ENCODE results near the gene PERCC1.
"Not testable (repeated sequence)": the region's sequence is repeated elsewhere in the genome, so short reads cannot be mapped to it uniquely, and the experiment has no call there.

Gene PERCC1

DNA sequence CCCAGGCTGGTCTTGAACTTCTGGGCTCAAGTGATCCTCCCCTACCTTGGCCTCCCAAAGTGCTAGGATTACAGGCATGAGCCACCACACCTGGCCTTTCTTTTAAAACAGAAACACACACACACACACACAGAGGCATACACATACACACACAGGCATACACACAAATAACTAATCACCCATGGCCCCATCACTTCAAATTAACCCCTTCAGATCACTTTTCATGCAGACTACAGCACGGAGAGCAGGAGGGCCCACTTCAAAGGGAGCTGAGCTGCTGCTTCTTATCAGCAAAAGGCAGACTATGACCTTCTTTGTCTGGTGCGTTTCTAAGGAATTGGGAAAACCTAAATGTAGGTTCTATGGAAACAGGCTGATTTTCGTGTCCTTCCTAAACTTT is 42.1 kb downstream of the PERCC1 start:
- no peaks in the 10 kb centered on the region for H3K27me3 ChIP-seq (ENCODE audit: control insufficient read depth in 5 of 5, insufficient read depth in 4 of 5, low read length in 5 of 5)
- H3K27ac ChIP-seq (ENCODE audit: low read depth, low read length), result no peak overlapping the region
- H3K9ac ChIP-seq (ENCODE audit: low read length in 5 of 5), result no peak overlapping the region
- H3K4me3 ChIP-seq (ENCODE audit: low read depth in 1 of 5, low read length in 5 of 5), result no peak overlapping the region
- peaks cover 7 to 64% (median 44%) of the 10 kb centered on the region in 5 donors for H3K4me1 ChIP-seq (ENCODE audit: control insufficient read depth in 5 of 5, insufficient read depth in 5 of 5, low read length in 5 of 5)
- H3K36me3 ChIP-seq (ENCODE audit: control insufficient read depth in 5 of 5, insufficient read depth in 5 of 5, low read length in 5 of 5), result no peaks in the 10 kb centered on the region
- no peaks in the 10 kb centered on the region for H3K9me3 ChIP-seq (ENCODE audit: control insufficient read depth in 5 of 5, low read length in 5 of 5)

GRCh38 chr16:1474082-1474795 is 43.4 kb downstream of the PERCC1 start:
- peak overlapping the region; percentile 82 for H3K27ac ChIP-seq (ENCODE audit: low read depth, low read length)
- no peaks in the 10 kb centered on the region for H3K36me3 ChIP-seq (ENCODE audit: control insufficient read depth in 5 of 5, insufficient read depth in 5 of 5, low read length in 5 of 5)
- peak overlapping the region; percentile 72 to 85 (median 74) for H3K4me3 ChIP-seq (ENCODE audit: low read depth in 1 of 5, low read length in 5 of 5)
- H3K4me1 ChIP-seq (ENCODE audit: control insufficient read depth in 5 of 5, insufficient read depth in 5 of 5, low read length in 5 of 5), result peaks cover 7 to 57% (median 40%) of the 10 kb centered on the region in 5 donors
- H3K9me3 ChIP-seq (ENCODE audit: control insufficient read depth in 5 of 5, low read length in 5 of 5), result no peaks in the 10 kb centered on the region
- no peaks in the 10 kb centered on the region for H3K27me3 ChIP-seq (ENCODE audit: control insufficient read depth in 5 of 5, insufficient read depth in 4 of 5, low read length in 5 of 5)
- peak overlapping the region; percentile 71 to 97 (median 77) for H3K9ac ChIP-seq (ENCODE audit: low read length in 5 of 5)

GRCh38 chr16:1474796-1475551 is 44.1 kb downstream of the PERCC1 start, which contains the start of gene CLCN7:
Gene CLCN7, minus strand, starts transcription at chr16:1475028. Its CDS starts 54 bp downstream, at chr16:1474974.
- H3K27me3 ChIP-seq (ENCODE audit: control insufficient read depth in 5 of 5, insufficient read depth in 4 of 5, low read length in 5 of 5), result no peaks in the 10 kb centered on the region
- H3K9ac ChIP-seq (ENCODE audit: low read length in 5 of 5), result peak within 1 kb of the TSS; percentile 71 to 97 (median 96)
- no peaks in the 10 kb centered on the region for H3K9me3 ChIP-seq (ENCODE audit: control insufficient read depth in 5 of 5, low read length in 5 of 5)
- peak within 1 kb of the TSS; percentile 72 to 85 (median 74) for H3K4me3 ChIP-seq (ENCODE audit: low read depth in 1 of 5, low read length in 5 of 5)
- peak within 1 kb of the TSS; percentile 82 for H3K27ac ChIP-seq (ENCODE audit: low read depth, low read length)
- peaks cover 7 to 51% (median 36%) of the 10 kb centered on the region in 5 donors for H3K4me1 ChIP-seq (ENCODE audit: control insufficient read depth in 5 of 5, insufficient read depth in 5 of 5, low read length in 5 of 5)
- no peaks in the 10 kb centered on the region for H3K36me3 ChIP-seq (ENCODE audit: control insufficient read depth in 5 of 5, insufficient read depth in 5 of 5, low read length in 5 of 5)

DNA sequence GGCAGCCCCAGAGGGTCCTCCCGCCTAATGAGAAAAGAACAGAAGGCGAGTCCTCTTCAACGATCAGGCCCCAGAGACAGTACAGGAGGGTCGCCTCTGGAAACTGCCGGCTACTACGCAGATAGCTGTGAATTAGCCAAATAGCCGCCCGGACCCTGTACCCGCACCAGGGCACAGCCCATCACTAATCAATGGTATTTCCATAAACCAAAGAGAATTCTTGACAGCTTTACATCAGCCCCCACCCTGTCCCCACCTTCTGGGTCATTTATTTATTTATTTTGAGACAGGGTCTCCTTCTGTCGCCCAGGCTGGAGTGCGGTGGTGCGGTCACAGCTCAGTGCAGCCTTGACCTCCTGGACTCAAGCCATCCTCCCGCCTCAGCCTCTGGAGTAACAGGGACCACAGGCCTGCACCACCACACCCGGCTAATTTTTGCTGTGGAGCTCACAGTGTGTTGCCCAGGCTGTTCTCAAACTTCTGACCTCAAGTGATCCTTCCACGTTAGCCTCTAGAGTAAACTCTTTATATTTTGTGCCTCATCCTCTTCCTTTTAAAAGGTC is 44.8 kb downstream of the PERCC1 start:
- Histone ChIP-seq H3K4me1 (ENCODE audit: control insufficient read depth in 5 of 5, insufficient read depth in 5 of 5, low read length in 5 of 5) (peaks cover 7 to 44% (median 30%) of the 10 kb centered on the region in 5 donors), H3K27me3 (ENCODE audit: control insufficient read depth in 5 of 5, insufficient read depth in 4 of 5, low read length in 5 of 5) (no peaks in the 10 kb centered on the region), H3K9me3 (ENCODE audit: control insufficient read depth in 5 of 5, low read length in 5 of 5) (no peaks in the 10 kb centered on the region), H3K36me3 (ENCODE audit: control insufficient read depth in 5 of 5, insufficient read depth in 5 of 5, low read length in 5 of 5) (no peaks in the 10 kb centered on the region), H3K27ac (ENCODE audit: low read depth, low read length) (peak overlapping the region; percentile 82), H3K9ac (ENCODE audit: low read length in 5 of 5) (peak overlapping the region; percentile 56 to 97 (median 96)), H3K4me3 (ENCODE audit: low read depth in 1 of 5, low read length in 5 of 5) (peak overlapping the region; percentile 72 to 85 (median 74))

- Histone ChIP-seq H3K36me3 (ENCODE audit: control insufficient read depth in 5 of 5, insufficient read depth in 5 of 5, low read length in 5 of 5) (no peaks in the 10 kb centered on the region), H3K9ac (ENCODE audit: low read length in 5 of 5) (no peak overlapping the region), H3K27ac (ENCODE audit: low read depth, low read length) (no peak overlapping the region), H3K27me3 (ENCODE audit: control insufficient read depth in 5 of 5, insufficient read depth in 4 of 5, low read length in 5 of 5) (no peaks in the 10 kb centered on the region), H3K9me3 (ENCODE audit: control insufficient read depth in 5 of 5, low read length in 5 of 5) (peaks cover 0 to 2% (median 0%) of the 10 kb centered on the region in 5 donors), H3K4me3 (ENCODE audit: low read depth in 1 of 5, low read length in 5 of 5) (no peak overlapping the region), H3K4me1 (ENCODE audit: control insufficient read depth in 5 of 5, insufficient read depth in 5 of 5, low read length in 5 of 5) (peaks cover 4 to 30% (median 24%) of the 10 kb centered on the region in 5 donors)
Measured at GRCh38 chr16:1477033-1477432, 46.2 kb downstream of the PERCC1 start.

GRCh38 chr16:1478937-1479336 is 48.1 kb downstream of the PERCC1 start:
- H3K4me3 ChIP-seq (ENCODE audit: low read depth in 1 of 5, low read length in 5 of 5); H3K27me3 ChIP-seq (ENCODE audit: control insufficient read depth in 5 of 5, insufficient read depth in 4 of 5, low read length in 5 of 5); H3K27ac ChIP-seq (ENCODE audit: low read depth, low read length); H3K36me3 ChIP-seq (ENCODE audit: control insufficient read depth in 5 of 5, insufficient read depth in 5 of 5, low read length in 5 of 5); H3K9me3 ChIP-seq (ENCODE audit: control insufficient read depth in 5 of 5, low read length in 5 of 5); H3K9ac ChIP-seq (ENCODE audit: low read length in 5 of 5): not testable (repeated sequence)
- H3K4me1 ChIP-seq (ENCODE audit: control insufficient read depth in 5 of 5, insufficient read depth in 5 of 5, low read length in 5 of 5), result peaks cover 4 to 16% (median 15%) of the 10 kb centered on the region in 5 donors

DNA sequence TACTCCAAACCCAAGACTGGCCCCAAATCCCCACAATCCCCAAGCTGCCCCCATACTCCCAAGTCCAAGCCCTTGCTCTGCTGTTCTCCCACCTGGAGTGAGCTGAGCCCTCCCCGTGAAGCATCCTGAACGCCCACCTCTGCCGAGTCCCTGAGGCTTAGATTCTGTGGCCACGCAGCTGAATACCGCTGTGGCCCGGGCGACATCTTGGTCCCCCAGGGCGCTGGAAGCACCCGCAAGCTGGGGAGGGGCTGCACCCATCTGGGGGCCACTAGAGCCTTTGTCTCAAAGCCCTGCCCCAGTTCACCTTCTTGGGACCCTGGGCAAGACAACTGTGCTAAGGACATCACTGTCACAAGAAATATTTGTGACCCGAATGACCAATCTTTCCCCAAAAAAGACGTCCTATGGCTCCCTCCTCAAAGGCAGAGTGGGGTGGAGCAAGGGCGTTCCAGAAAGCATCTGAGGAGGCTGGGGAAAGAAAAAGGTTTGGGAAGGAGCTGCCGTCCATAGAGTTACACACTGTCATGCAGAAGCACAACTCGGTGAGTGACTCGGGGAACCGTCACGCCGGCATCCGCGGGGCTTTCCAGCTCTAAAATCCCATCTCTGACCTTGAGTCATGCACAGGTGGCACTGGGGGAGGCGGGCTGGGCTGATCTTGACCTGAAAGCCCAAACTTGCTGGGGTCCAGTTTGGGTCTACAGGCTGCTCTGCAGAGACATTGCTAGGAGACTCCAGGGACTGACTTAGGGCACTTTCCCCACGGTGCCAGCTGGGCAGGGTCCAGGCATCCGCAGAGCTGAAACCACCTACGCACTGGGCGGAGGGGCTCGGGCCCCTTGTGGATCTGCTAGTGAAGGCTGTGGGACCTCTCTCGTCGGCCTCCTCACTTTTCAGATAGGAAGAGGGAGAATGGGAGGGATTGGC is 51.3 kb downstream of the PERCC1 start:
- Histone ChIP-seq H3K9me3 (ENCODE audit: control insufficient read depth in 5 of 5, low read length in 5 of 5) (peaks cover 0 to 2% (median 0%) of the 10 kb centered on the region in 5 donors), H3K4me3 (ENCODE audit: low read depth in 1 of 5, low read length in 5 of 5) (no peak overlapping the region), H3K27me3 (ENCODE audit: control insufficient read depth in 5 of 5, insufficient read depth in 4 of 5, low read length in 5 of 5) (peaks cover 0 to 4% (median 0%) of the 10 kb centered on the region in 5 donors), H3K36me3 (ENCODE audit: control insufficient read depth in 5 of 5, insufficient read depth in 5 of 5, low read length in 5 of 5) (no peaks in the 10 kb centered on the region), H3K27ac (ENCODE audit: low read depth, low read length) (no peak overlapping the region), H3K9ac (ENCODE audit: low read length in 5 of 5) (no peak overlapping the region), H3K4me1 (ENCODE audit: control insufficient read depth in 5 of 5, insufficient read depth in 5 of 5, low read length in 5 of 5) (no peaks in the 10 kb centered on the region)
